ENCODE results near the gene PSG7. TPM values are rescaled to one million over a fixed set of nuclear protein-coding genes. Genes with fewer than 3 reads are reported as not detected.
A peak's percentile ranks its signal among the peaks of the same experiment; 100 is the strongest.
"Not testable (repeated sequence)": the region's sequence is repeated elsewhere in the genome, so short reads cannot be mapped to it uniquely, and the experiment has no call there.

The PSG7 gene
- 3.6 TPM for total RNA-seq (ENCODE audit: insufficient read depth, low replicate concordance)

- not testable (repeated sequence) for DNase-seq (ENCODE audit: low spot score)
Measured at GRCh38 chr19:42937107-42937506, at the start of gene PSG7. PSG7 (minus strand) TSS chr19:42937207; CDS start chr19:42937076, 131 bp downstream.

GRCh38 chr19:42985588-42985987 is 48.6 kb upstream of the PSG7 start:
- no peak for DNase-seq (ENCODE audit: low spot score)

GRCh38 chr19:42982111-42982510 is 45.1 kb upstream of the PSG7 start:
- DNase-seq (ENCODE audit: low spot score) = not testable (repeated sequence)

- DNase-seq (ENCODE audit: low spot score) = not testable (repeated sequence)
Measured at GRCh38 chr19:42971451-42971850, 34.4 kb upstream of the PSG7 start.

GRCh38 chr19:42965176-42965575 is 28.2 kb upstream of the PSG7 start:
- peak; percentile 60 for DNase-seq (ENCODE audit: low spot score)

GRCh38 chr19:42961119-42961518 is 24.1 kb upstream of the PSG7 start:
- DNase-seq (ENCODE audit: low spot score) = no peak

- not testable (repeated sequence) for DNase-seq (ENCODE audit: low spot score)
Measured at GRCh38 chr19:42952126-42952525, 15.1 kb upstream of the PSG7 start.

GRCh38 chr19:42951476-42951875 is 14.5 kb upstream of the PSG7 start:
- peak; percentile 26 for DNase-seq (ENCODE audit: low spot score)

GRCh38 chr19:42942187-42942789 is 5.3 kb upstream of the PSG7 start:
- no peak for DNase-seq (ENCODE audit: low spot score)

- peak; percentile 19 for DNase-seq (ENCODE audit: low spot score)
Measured at GRCh38 chr19:42934726-42935125, 2.3 kb downstream of the PSG7 start.

- DNase-seq (ENCODE audit: low spot score) = not testable (repeated sequence)
Measured at GRCh38 chr19:42934183-42934582, 2.8 kb downstream of the PSG7 start.

- DNase-seq (ENCODE audit: low spot score) = not testable (repeated sequence)
Measured at GRCh38 chr19:42933412-42933811, 3.6 kb downstream of the PSG7 start.

- DNase-seq (ENCODE audit: low spot score) = peak; percentile 19
Measured at GRCh38 chr19:42932485-42933101, 4.4 kb downstream of the PSG7 start.

- DNase-seq (ENCODE audit: low spot score) = peak; percentile 19
Measured at GRCh38 chr19:42930214-42930613, 6.8 kb downstream of the PSG7 start.

GRCh38 chr19:42928896-42929295 is 8.1 kb downstream of the PSG7 start:
- DNase-seq (ENCODE audit: low spot score) = no peak

- no peak for DNase-seq (ENCODE audit: low spot score)
Measured at GRCh38 chr19:42926781-42927180, 10.2 kb downstream of the PSG7 start.

GRCh38 chr19:42923106-42923505 is 13.9 kb downstream of the PSG7 start:
- not testable (repeated sequence) for DNase-seq (ENCODE audit: low spot score)

GRCh38 chr19:42920971-42921370 is 16.0 kb downstream of the PSG7 start:
- not testable (repeated sequence) for DNase-seq (ENCODE audit: low spot score)

GRCh38 chr19:42919757-42920079 is 17.3 kb downstream of the PSG7 start:
- DNase-seq (ENCODE audit: low spot score) = no peak

GRCh38 chr19:42919070-42919756 is 17.8 kb downstream of the PSG7 start:
- not testable (repeated sequence) for DNase-seq (ENCODE audit: low spot score)

- not testable (repeated sequence) for DNase-seq (ENCODE audit: low spot score)
Measured at GRCh38 chr19:42918377-42919069, 18.5 kb downstream of the PSG7 start.

- not testable (repeated sequence) for DNase-seq (ENCODE audit: low spot score)
Measured at GRCh38 chr19:42917634-42918033, 19.4 kb downstream of the PSG7 start, which contains the start of gene PSG6. PSG6 (minus strand) TSS chr19:42917894; CDS start chr19:42917792, 102 bp downstream.

Data from umbilical cord (tissue), 2 donors.